NT2/D1 (cell line): ENCODE measurements around the gene CENPA.

Source experiments
- YY1 ChIP-seq: IDR thresholded peaks from 2 replicates; pipeline ENCODE4 v1.6.1; 2011; ENCODE audit not compliant: insufficient read length, insufficient read depth
- ZNF274 ChIP-seq: IDR thresholded peaks from 2 replicates; pipeline ENCODE4 v1.6.1; 2011; ENCODE audit warnings: mild to moderate bottlenecking, low read depth, low read length

GRCh38 chr2:26793518-26793917 is 7.7 kb downstream of the CENPA start:
- no peak for TF ChIP-seq YY1
- TF ChIP-seq ZNF274, result no peak
